Activated gamma-delta T cell (primary cell): ENCODE data around the gene UNKL.

Source experiments
- DNase-seq: peaks from one replicate; lab custom pipeline; 2025; lab: John Stamatoyannopoulos, UW
- total RNA-seq, 2 donors: gene quantifications; one replicate each; lab custom pipeline; 2026; lab: John Stamatoyannopoulos, UW

The UNKL gene
- total RNA-seq = 68.9 to 83.6 reads per million in 2 donors

- peak; percentile 78 for DNase-seq
Observed at GRCh38 chr16:1414532-1415260, at the start of gene UNKL. Gene UNKL, minus strand, starts transcription at chr16:1414704. Its CDS starts 13 bp downstream, at chr16:1414691.

- no peak for DNase-seq
Observed at GRCh38 chr16:1461146-1461545, 46.6 kb upstream of the UNKL start.

GRCh38 chr16:1460602-1461138 is 46.2 kb upstream of the UNKL start:
- no peak for DNase-seq

GRCh38 chr16:1459967-1460366 is 45.5 kb upstream of the UNKL start:
- DNase-seq = no peak

- DNase-seq = no peak
Observed at GRCh38 chr16:1458977-1459341, 44.5 kb upstream of the UNKL start.

- DNase-seq = no peak
Observed at GRCh38 chr16:1458336-1458976, 44.0 kb upstream of the UNKL start.

GRCh38 chr16:1457489-1458245 is 43.2 kb upstream of the UNKL start:
- DNase-seq = no peak

- no peak for DNase-seq
Observed at GRCh38 chr16:1456951-1457350, 42.4 kb upstream of the UNKL start.

- no peak for DNase-seq
Observed at GRCh38 chr16:1455190-1456171, 41.0 kb upstream of the UNKL start.

GRCh38 chr16:1454561-1454960 is 40.1 kb upstream of the UNKL start:
- no peak for DNase-seq

GRCh38 chr16:1453316-1453715 is 38.8 kb upstream of the UNKL start:
- no peak for DNase-seq

- no peak for DNase-seq
Observed at GRCh38 chr16:1452530-1452929, 38.0 kb upstream of the UNKL start.

- no peak for DNase-seq
Observed at GRCh38 chr16:1451702-1452392, 37.3 kb upstream of the UNKL start.

GRCh38 chr16:1450841-1451240 is 36.3 kb upstream of the UNKL start:
- DNase-seq = no peak

GRCh38 chr16:1450218-1450617 is 35.7 kb upstream of the UNKL start:
- DNase-seq = no peak

GRCh38 chr16:1449201-1449788 is 34.8 kb upstream of the UNKL start:
- no peak for DNase-seq

GRCh38 chr16:1448536-1449116 is 34.1 kb upstream of the UNKL start:
- no peak for DNase-seq

- no peak for DNase-seq
Observed at GRCh38 chr16:1447965-1448364, 33.5 kb upstream of the UNKL start.

GRCh38 chr16:1446296-1447080 is 32.0 kb upstream of the UNKL start:
- DNase-seq = no peak
